HL-60 (cell line): Measurements from ENCODE around the gene WDR1.

Source experiments
- GABPA ChIP-seq: IDR thresholded peaks from 2 replicates; pipeline ENCODE4 v1.6.1; 2012; ENCODE audit warnings: low read depth
- POLR2AphosphoS5 ChIP-seq: IDR thresholded peaks from 2 replicates; pipeline ENCODE4 v1.6.1; 2012; ENCODE audit warnings: low read depth
- SPI1 ChIP-seq: IDR thresholded peaks from 2 replicates; pipeline ENCODE4 v1.6.1; 2012; ENCODE audit warnings: low read depth, mild to moderate bottlenecking, borderline replicate concordance
- TF ChIP-seq, protein P1 (sequence below): IDR thresholded peaks from one replicate; pipeline ENCODE4 v1.5.1; 2011; ENCODE audit warnings: low read length, control low read depth, inconsistent platforms; ENCODE audit not compliant: insufficient read depth
- TF ChIP-seq, protein P2 (sequence below): IDR thresholded peaks from 2 replicates; pipeline ENCODE4 v1.6.1; 2012; ENCODE audit warnings: low read depth; ENCODE audit not compliant: insufficient replicate concordance

DNA sequence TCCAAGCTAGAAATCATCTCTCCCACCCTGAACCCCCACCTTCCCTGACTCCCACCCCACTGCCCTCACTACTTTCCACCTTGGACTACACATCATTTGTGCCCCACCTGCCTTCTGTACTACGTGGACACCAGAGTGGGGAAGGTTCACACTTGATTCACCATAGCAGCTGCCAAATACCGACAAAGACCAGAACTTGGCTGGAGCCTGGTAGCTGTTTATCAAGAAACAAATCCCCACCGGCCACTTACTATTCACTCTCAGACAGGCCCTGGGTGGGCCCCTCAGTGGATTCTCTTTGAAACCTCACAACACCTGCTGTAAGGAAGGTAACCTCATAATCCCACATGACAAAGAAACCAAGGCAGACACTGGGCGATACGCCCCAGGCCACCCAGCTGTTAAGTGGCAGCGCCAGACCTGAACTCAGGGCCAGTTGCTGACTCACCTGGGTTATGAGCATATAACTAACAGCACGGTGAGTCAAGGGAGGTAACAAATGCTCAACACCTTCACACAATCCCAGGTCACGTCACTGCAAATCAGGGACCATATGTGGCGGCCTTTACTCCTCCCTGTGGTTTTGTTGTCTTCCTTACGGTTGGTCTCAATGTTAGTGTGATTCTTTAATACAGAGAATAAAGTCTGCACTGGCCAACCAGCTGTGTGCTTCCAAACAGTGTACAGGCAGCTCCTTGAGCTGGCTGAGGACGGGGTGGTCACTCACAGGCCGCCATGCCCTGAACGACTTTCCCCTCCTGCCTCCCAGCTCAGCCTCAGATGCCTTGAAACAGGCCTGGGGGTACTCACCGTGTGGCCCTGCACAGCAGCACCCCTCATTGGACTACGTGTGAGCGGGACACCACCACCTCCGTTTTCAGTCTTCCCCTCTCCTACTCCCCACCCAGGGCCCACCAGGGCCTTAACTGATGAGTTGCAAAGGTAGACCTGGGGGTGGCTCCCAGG lies 7.5 kb downstream of the WDR1 start:
- TF ChIP-seq, protein P1, sequence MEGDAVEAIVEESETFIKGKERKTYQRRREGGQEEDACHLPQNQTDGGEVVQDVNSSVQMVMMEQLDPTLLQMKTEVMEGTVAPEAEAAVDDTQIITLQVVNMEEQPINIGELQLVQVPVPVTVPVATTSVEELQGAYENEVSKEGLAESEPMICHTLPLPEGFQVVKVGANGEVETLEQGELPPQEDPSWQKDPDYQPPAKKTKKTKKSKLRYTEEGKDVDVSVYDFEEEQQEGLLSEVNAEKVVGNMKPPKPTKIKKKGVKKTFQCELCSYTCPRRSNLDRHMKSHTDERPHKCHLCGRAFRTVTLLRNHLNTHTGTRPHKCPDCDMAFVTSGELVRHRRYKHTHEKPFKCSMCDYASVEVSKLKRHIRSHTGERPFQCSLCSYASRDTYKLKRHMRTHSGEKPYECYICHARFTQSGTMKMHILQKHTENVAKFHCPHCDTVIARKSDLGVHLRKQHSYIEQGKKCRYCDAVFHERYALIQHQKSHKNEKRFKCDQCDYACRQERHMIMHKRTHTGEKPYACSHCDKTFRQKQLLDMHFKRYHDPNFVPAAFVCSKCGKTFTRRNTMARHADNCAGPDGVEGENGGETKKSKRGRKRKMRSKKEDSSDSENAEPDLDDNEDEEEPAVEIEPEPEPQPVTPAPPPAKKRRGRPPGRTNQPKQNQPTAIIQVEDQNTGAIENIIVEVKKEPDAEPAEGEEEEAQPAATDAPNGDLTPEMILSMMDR = no peak
- TF ChIP-seq, protein P2, sequence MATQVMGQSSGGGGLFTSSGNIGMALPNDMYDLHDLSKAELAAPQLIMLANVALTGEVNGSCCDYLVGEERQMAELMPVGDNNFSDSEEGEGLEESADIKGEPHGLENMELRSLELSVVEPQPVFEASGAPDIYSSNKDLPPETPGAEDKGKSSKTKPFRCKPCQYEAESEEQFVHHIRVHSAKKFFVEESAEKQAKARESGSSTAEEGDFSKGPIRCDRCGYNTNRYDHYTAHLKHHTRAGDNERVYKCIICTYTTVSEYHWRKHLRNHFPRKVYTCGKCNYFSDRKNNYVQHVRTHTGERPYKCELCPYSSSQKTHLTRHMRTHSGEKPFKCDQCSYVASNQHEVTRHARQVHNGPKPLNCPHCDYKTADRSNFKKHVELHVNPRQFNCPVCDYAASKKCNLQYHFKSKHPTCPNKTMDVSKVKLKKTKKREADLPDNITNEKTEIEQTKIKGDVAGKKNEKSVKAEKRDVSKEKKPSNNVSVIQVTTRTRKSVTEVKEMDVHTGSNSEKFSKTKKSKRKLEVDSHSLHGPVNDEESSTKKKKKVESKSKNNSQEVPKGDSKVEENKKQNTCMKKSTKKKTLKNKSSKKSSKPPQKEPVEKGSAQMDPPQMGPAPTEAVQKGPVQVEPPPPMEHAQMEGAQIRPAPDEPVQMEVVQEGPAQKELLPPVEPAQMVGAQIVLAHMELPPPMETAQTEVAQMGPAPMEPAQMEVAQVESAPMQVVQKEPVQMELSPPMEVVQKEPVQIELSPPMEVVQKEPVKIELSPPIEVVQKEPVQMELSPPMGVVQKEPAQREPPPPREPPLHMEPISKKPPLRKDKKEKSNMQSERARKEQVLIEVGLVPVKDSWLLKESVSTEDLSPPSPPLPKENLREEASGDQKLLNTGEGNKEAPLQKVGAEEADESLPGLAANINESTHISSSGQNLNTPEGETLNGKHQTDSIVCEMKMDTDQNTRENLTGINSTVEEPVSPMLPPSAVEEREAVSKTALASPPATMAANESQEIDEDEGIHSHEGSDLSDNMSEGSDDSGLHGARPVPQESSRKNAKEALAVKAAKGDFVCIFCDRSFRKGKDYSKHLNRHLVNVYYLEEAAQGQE = no peak
- TF ChIP-seq SPI1 (no peak), POLR2AphosphoS5 (no peak), GABPA (no peak)
